Activated CD4-positive, alpha-beta T cell treated with anti-CD3 and anti-CD28 coated beads for 24 hours (primary cell): ENCODE results near the gene VPS11.
A peak's percentile ranks its signal among the peaks of the same experiment; 100 is the strongest.
"Not testable (repeated sequence)": the region's sequence is repeated elsewhere in the genome, so short reads cannot be mapped to it uniquely, and the experiment has no call there.

Experiments
- DNase-seq, 2 donors: peaks; one replicate each; pipeline ENCODE4 v3.0.0-alpha.2; 2020; ENCODE audit warnings: low read depth in 2 of 2

Gene VPS11

DNA sequence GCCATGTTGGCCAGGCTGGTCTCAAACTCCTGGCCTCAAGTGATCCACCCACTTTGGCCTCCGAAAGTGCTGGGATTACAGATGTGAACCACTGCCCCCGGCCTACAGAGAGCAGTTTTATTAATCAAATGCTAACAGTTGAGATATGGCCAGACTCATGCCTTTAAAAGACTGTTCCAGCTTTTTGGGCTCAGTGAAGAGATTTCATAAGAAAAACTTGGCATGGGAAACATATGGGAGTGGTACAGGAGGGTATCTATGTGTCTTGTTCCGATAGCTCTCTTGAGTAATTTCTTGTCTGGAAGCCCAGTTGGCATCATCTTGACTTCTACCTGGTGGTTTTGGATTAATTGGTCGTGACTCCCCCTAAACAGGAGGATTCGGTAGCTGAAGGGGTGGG, 28.7 kb upstream of the VPS11 start:
- no peak for DNase-seq

DNA sequence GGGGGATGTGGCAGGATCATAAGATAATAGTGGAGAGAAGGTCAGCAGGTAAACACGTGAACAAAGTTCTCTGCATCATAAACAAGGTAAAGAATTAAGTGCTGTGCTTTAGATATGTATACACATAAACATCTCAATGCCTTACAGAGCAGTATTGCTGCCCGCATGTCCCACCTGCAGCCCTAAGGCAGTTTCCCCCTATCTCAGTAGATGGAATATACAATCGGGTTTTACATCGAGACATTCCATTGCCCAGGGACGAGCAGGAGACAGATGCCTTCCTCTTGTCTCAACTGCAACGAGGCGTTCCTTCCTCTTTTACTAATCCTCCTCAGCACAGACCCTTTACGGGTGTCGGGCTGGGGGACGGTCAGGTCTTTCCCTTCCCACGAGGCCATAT, 28.1 kb upstream of the VPS11 start:
- not testable (repeated sequence) for DNase-seq

GRCh38 chr11:119041821-119042514, 25.6 kb upstream of the VPS11 start:
- DNase-seq = no peak

- no peak for DNase-seq
Measured at GRCh38 chr11:119042927-119043326, 24.7 kb upstream of the VPS11 start.

DNA sequence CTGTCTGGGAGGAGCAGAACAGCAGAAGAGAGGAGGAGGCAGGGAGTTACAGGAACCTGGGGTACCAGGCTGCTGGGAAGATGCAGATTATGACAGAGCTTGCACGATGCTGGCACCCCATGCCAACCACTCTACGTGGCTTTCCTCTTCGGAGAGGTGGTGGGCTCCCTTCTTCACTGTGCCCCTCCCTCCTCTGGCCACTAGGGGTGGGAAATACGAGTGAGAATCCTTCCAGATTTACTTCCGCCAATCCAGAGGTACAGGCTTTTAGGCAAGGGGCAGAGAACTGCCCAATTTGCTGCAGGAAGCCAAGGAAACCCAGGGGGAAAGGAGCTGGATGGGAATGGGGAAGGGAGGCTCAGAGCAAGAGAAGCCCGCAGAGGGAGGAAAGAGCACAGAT, 22.9 kb upstream of the VPS11 start:
- DNase-seq = no peak

- no peak for DNase-seq
Measured at GRCh38 chr11:119046489-119046888, 21.1 kb upstream of the VPS11 start.

DNA sequence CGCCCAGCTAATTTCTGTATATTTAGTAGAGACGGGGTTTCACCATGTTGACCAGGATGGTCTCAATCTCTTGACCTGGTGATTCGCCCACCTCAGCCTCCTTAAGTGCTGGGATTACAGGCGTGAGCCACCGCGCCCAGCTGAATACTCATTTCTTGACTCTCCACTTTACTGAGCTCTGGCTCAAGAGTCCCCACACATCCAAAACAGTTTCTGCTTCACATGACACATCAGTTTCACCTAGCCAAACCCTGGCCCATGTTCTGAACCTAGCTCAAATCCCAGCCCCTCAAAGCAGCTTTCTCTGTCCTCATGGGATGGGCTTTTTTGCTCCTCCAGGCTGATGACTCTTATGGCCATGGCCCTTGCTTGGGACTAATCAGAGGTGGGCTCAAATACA, 20.4 kb upstream of the VPS11 start:
- DNase-seq = no peak

GRCh38 chr11:119048644-119049043, 19.0 kb upstream of the VPS11 start:
- DNase-seq = no peak

DNA sequence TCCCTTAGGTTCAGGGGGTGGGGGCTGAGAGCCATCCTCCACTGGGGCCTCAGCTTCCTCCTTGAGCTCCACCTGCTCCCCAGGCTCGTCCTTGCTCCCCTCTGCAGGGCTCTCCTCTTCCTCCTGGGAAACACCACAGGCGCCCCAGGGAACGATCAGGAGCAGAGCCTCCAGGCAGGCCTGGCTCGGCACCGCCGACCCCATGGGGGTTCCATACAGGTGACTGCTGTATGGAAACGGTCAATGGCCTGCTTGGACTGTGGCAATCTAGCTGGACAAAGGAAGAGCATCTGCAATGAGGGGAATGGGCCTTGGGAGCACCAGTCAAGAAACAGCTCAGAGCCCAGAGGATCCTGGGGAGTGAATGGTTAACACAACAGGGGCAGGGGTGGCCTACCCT, 18.5 kb upstream of the VPS11 start:
- no peak for DNase-seq

- no peak for DNase-seq
Measured at GRCh38 chr11:119051440-119052162, 16.0 kb upstream of the VPS11 start.

DNA sequence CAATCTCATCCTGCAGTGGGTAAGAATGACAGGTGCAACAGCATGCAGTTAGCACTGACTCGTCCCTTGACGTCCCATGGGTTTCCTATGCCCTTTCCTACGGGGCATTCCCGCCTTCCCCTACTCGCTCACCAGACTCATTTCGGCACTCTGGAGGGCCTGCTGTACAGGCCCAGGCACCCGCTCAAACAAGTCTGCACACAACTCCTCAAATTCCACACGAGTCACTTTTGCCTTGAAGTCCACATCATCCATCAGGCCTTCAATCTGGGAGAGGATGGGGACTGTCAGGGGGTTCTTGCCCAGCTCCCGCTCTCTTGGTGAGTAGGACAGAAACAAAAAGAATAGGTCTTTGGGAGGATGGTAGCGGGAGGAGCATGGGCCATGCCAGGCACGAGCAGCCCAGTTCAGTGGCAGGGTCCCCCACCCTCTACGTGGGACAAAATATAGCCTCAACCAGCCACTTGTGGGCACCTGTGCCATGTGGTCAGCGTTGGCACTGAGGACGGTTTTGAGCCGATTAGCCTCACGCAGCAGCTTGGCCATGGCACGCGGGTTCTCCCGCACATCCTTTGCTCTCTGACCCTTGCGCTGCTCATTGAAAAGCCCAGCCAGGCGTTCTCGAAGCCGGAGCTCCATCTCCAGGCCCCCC, 15.3 kb upstream of the VPS11 start:
- DNase-seq = no peak

DNA sequence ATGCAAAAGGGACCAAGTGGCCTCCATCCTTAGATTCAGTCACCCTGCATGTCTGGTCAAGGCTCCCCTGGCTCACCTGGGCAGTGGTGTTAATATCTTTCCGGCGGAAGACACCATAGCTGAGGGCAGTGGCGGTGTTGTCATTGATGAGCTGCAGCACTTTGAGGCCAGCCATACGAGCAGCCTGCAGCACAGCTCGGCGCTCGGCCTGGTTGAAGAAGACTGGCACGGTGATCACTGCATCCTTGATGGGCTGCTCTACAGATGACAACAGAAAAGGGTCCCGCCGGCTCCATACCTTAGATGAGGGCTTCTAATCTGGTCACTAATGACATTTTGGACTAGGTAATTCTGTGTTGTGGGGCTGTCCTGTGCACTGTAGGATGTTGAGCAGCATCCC, 13.2 kb upstream of the VPS11 start:
- no peak for DNase-seq

GRCh38 chr11:119055901-119056300, 11.7 kb upstream of the VPS11 start:
- no peak for DNase-seq

GRCh38 chr11:119056421-119056999, 11.1 kb upstream of the VPS11 start:
- DNase-seq = peak in 1 of 2 donors; percentile 23

- peak; percentile 99 for DNase-seq
Measured at GRCh38 chr11:119057000-119057769, 10.4 kb upstream of the VPS11 start, which contains the start of gene HYOU1. Gene HYOU1 (minus strand): TSS chr11:119057205. CDS start chr11:119056160, 1,045 bp downstream.

GRCh38 chr11:119059128-119059527, 8.5 kb upstream of the VPS11 start:
- DNase-seq = not testable (repeated sequence)

DNA sequence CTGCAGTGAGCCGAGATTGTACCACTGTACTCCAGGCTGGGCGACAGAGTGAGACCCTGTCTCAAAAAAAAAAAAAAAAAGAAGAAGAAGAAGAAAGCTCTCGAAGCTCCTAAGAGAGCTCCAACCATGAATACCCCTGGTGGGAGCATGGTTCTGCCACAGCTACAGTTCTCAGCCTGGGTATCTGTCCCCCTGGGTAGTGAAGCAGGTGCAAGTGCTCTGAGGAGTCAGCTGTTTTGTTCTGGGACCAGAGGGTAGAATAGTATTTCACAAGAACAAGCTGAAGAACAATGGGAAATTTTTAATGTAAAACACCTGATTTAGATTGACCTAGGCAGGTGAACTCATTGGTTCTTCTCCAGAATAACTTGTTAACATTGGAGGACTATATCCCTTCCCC, 6.4 kb upstream of the VPS11 start:
- DNase-seq = no peak

DNA sequence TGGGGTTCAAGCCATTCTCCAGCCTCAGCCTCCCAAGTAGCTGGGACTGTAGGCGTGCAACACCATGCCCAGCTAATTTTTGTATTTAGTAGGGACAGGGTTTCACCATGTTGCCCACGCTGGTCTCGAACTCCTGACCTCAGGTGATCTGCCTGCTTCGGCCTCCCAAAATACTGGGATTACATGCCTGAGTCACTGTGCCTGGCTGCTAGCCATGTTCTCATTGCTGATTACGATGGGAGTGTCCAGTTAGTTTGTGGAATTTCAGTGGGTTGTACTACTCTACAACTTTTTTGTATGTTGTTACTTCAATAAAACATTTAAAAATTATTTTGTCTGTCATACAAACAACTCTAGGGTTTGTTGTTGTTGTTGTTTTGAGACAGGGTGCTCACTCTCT, 4.8 kb upstream of the VPS11 start:
- DNase-seq = no peak

- DNase-seq = no peak
Measured at GRCh38 chr11:119065369-119065768, 2.2 kb upstream of the VPS11 start.

DNA sequence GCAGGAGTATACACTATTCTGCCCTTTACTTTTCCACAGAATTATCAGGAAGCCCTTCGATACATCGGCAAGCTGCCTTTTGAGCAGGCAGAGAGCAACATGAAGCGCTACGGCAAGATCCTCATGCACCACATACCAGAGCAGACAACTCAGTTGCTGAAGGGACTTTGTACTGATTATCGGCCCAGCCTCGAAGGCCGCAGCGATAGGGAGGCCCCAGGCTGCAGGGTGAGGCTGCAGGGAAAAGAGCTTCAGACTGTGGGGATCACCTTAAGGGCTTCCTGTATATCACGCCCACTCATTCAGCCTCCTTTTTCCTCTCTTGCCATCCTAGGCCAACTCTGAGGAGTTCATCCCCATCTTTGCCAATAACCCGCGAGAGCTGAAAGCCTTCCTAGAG, 10.2 kb downstream of the VPS11 start:
- DNase-seq = no peak

- no peak for DNase-seq
Measured at GRCh38 chr11:119078675-119079420, 11.2 kb downstream of the VPS11 start.
